Neural crest cell (in vitro differentiated cells): ENCODE results near the gene GRHL1. TPM values are rescaled to one million over a fixed set of nuclear protein-coding genes. Genes with fewer than 3 reads are reported as not detected.

Source experiments
- DNase-seq: peaks from one replicate; pipeline ENCODE4 v3.0.0; 2021; ENCODE audit warnings: low read depth, mixed read lengths, low spot score
- H3K27ac Mint-ChIP-seq: one replicate; pipeline ENCODE4 v1.8.0; 2021; ENCODE audit warnings: mild to moderate bottlenecking, mixed read lengths; ENCODE audit not compliant: unreplicated experiment
- H3K27me3 Mint-ChIP-seq: 2 replicates; pipeline ENCODE4 v1.8.0; 2021; ENCODE audit warnings: low read depth, mild to moderate bottlenecking, mixed read lengths
- H3K36me3 Mint-ChIP-seq: 2 replicates; pipeline ENCODE4 v1.8.0; 2021; ENCODE audit warnings: low read depth, mild to moderate bottlenecking, mixed read lengths
- H3K4me1 Mint-ChIP-seq: 2 replicates; pipeline ENCODE4 v1.8.0; 2021; ENCODE audit warnings: mixed read lengths
- H3K4me3 Mint-ChIP-seq: one replicate; pipeline ENCODE4 v1.8.0; 2021; ENCODE audit warnings: mild to moderate bottlenecking, mixed read lengths
- H3K9me3 Mint-ChIP-seq: 2 replicates; pipeline ENCODE4 v1.8.0; 2021; ENCODE audit warnings: mixed read lengths
- CTCF ChIP-seq: fragments of 200-600 bp; sonication (generic); conservative IDR thresholded peaks from 2 replicates; pipeline ENCODE4 v1.5.0; 2021; ENCODE audit warnings: antibody characterized with exemption, mild to moderate bottlenecking
- total RNA-seq: library from RNA; stranded (reverse); gene quantifications from 2 replicates; pipeline ENCODE4 v1.2.1, GENCODE V29; 2021

The GRHL1 gene
- total RNA-seq, 1 donor from 2014 or later, result 3.4 TPM

- no peak for DNase-seq
- no peak for TF ChIP-seq CTCF
- Mint-ChIP-seq H3K4me3 (no peak overlapping the region), H3K36me3 (no peaks in the 10 kb centered on the region), H3K27me3 (no peaks in the 10 kb centered on the region), H3K27ac (no peak overlapping the region), H3K9me3 (no peaks in the 10 kb centered on the region), H3K4me1 (peaks cover 13% of the 10 kb centered on the region)
Observed at GRCh38 chr2:9974343-9974742, 22.9 kb downstream of the GRHL1 start.

- H3K4me3 Mint-ChIP-seq, result no peak overlapping the region
- H3K4me1 Mint-ChIP-seq, result peaks cover 13% of the 10 kb centered on the region
- no peaks in the 10 kb centered on the region for H3K27me3 Mint-ChIP-seq
- H3K36me3 Mint-ChIP-seq, result no peaks in the 10 kb centered on the region
- no peak for TF ChIP-seq CTCF
- no peaks in the 10 kb centered on the region for H3K9me3 Mint-ChIP-seq
- DNase-seq, result no peak
- no peak overlapping the region for H3K27ac Mint-ChIP-seq
Observed at GRCh38 chr2:9975328-9975727, 23.8 kb downstream of the GRHL1 start.

DNA sequence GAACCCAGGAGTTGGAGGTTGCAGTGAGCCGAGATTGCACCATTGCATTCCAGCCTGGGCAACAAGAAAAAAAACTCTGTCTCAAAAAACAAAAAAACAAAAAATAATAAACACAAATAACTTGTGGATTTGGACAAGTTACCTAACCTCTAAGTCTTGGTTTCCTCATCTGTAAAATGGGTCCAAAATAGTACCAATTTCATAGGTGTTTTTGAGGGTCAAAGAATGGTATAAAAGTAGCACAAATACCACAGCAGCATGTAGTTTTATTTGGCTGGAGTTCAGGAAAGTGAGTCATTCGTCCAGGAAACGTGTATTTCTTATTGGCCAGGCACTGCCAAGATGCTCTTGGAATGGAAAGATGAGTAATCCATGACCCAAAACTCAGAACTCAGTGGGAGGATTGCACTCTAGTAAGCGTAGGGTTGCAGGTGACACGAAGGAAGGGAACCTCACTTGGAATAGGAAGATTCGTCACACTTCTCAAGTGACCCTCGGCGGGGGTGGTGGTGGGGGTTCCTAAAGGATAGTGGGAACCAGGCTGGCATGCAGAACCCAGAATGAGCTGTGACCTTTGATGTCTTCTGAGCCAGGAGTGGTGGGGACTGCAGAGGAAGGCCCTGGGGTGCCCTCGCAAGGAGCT lies 24.4 kb downstream of the GRHL1 start:
- H3K4me3 Mint-ChIP-seq, result no peak overlapping the region
- no peaks in the 10 kb centered on the region for H3K36me3 Mint-ChIP-seq
- no peaks in the 10 kb centered on the region for H3K9me3 Mint-ChIP-seq
- peaks cover 10% of the 10 kb centered on the region for H3K4me1 Mint-ChIP-seq
- no peaks in the 10 kb centered on the region for H3K27me3 Mint-ChIP-seq
- no peak overlapping the region for H3K27ac Mint-ChIP-seq
- TF ChIP-seq CTCF, result no peak
- no peak for DNase-seq

DNA sequence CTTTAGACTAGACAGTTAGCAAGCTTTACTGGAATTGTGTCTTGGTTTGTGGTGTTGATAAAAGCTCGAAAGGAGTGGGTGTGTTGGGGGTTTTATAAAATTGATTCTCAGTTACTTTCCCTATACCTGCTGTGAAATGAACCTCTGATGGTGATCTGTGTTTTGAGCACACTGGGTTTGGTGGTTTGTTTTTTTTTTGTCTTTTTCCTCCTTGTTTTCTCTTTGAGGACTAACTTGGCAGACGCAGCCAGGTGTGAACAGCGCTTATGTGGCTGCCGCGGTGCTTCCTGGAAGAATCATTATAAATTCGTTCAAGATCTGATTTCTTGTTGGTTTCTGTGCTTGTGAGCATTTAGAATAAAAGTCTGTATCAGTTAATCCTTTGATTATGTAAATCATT lies 28.5 kb downstream of the GRHL1 start:
- no peaks in the 10 kb centered on the region for H3K4me1 Mint-ChIP-seq
- H3K4me3 Mint-ChIP-seq, result no peak overlapping the region
- TF ChIP-seq CTCF, result no peak
- no peaks in the 10 kb centered on the region for H3K36me3 Mint-ChIP-seq
- no peaks in the 10 kb centered on the region for H3K9me3 Mint-ChIP-seq
- peaks cover 3% of the 10 kb centered on the region for H3K27me3 Mint-ChIP-seq
- no peak overlapping the region for H3K27ac Mint-ChIP-seq
- DNase-seq, result no peak

- Mint-ChIP-seq H3K4me1 (no peaks in the 10 kb centered on the region), H3K27me3 (peaks cover 3% of the 10 kb centered on the region), H3K4me3 (no peak overlapping the region), H3K9me3 (no peaks in the 10 kb centered on the region), H3K27ac (no peak overlapping the region), H3K36me3 (no peaks in the 10 kb centered on the region)
- no peak for TF ChIP-seq CTCF
- DNase-seq, result no peak
Observed at GRCh38 chr2:9980520-9980919, 29.0 kb downstream of the GRHL1 start.
